GM10248 (cell line): Measurements from ENCODE around the gene NCOR2.

ENCODE experiments used
- CTCF ChIA-PET: fragments of 300-600 bp; sonication (Branson Sonifier 250); formaldehyde crosslinking; extraction: SDS; loops from one replicate; lab custom pipeline; 2021; ENCODE audit warnings: antibody characterized with exemption; lab: Yijun Ruan, JAX
- POLR2A ChIA-PET: fragments of 350-650 bp; sonication (Branson Sonifier 250); formaldehyde crosslinking; extraction: SDS; loops from one replicate; lab custom pipeline; 2020; ENCODE audit warnings: antibody characterized with exemption; lab: Yijun Ruan, JAX
- DNase-seq: peaks from one replicate; pipeline ENCODE4 v3.0.0; 2012; ENCODE audit errors: extremely low spot score
- CTCF ChIP-seq: IDR thresholded peaks from 2 replicates; pipeline ENCODE4 v1.5.1; 2012; ENCODE audit warnings: mild to moderate bottlenecking, low read depth; ENCODE audit errors: extremely low read depth, missing control alignments, control extremely low read depth

Gene NCOR2

GRCh38 chr12:124578445-124578844, 11.0 kb upstream of the NCOR2 start:
- ChIA-PET POLR2A (no interaction called here), CTCF (interaction anchor here (2.2 kb wide), 1 partner anchor 9 kb away, joined by 11 read pairs; no protein-coding TSS in a partner anchor)
- no peak for DNase-seq
- no peak for TF ChIP-seq CTCF

GRCh38 chr12:124577986-124578385, 10.6 kb upstream of the NCOR2 start:
- DNase-seq = no peak
- ChIA-PET POLR2A (no interaction called here), CTCF (interaction anchor here (2.2 kb wide), 1 partner anchor 9 kb away, joined by 11 read pairs; no protein-coding TSS in a partner anchor)
- TF ChIP-seq CTCF = no peak

GRCh38 chr12:124577374-124577773, 10.0 kb upstream of the NCOR2 start:
- CTCF ChIA-PET = no interaction called here
- POLR2A ChIA-PET = no interaction called here
- TF ChIP-seq CTCF = no peak
- DNase-seq = no peak

- POLR2A ChIA-PET = no interaction called here
- TF ChIP-seq CTCF = no peak
- CTCF ChIA-PET = no interaction called here
- DNase-seq = no peak
These were observed 8.7 kb upstream of the NCOR2 start for GRCh38 chr12:124576061-124576650.

DNA sequence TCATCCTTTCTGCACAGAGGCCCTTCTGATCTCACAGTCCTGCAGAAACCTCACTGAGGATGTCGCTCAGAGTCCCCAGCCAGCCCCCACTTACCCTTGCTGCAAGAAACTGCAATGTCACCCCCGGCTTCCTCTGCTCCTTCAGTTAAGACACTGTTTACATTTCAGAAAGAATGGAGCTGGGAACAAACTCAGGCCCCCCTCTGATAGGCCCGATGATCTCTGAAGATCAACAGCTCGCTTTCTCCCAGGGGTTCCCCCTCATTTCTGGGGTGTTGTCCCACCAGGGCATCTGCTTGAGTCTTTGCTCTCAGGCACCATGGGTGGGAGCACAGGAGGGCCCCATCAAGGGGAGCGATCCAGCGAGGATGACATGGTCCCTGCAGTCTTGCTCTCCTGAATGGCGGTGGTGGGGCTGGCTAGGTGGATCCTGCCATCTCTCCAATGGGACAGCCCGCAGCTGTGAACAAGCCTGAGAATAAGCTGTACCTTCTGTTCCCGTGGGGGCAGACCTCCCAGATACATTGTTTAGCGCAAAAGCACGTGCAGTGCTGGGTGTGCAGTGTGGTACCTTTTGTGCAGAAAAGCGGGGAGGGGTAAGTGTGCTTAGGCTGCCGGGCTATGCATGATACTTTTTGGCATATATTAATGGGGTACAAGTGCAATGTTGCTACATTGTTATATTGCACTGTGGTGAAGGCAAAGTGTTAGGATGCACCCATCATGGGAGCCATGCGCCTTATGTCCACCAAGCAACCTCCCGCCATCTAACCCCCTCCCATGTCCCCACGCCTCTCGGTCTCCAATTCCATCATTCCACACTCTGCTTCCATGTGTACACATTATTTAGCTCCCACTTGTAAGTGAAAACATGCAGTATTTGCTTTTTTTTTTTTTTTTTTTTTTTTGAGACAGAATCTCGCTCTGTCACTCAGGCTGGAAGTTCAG, 6.7 kb upstream of the NCOR2 start:
- DNase-seq = no peak
- CTCF ChIA-PET = no interaction called here
- TF ChIP-seq CTCF = no peak
- POLR2A ChIA-PET = interaction anchor here (0.6 kb wide), 1 partner anchor 653 kb away, joined by 4 read pairs; no protein-coding TSS in a partner anchor

GRCh38 chr12:124571556-124571955, 4.1 kb upstream of the NCOR2 start:
- no peak for DNase-seq
- ChIA-PET CTCF (no interaction called here), POLR2A (no interaction called here)
- no peak for TF ChIP-seq CTCF
